Right renal cortex interstitium (tissue), 3 donors: ENCODE data around the gene S100A12. TPM values are rescaled to one million over a fixed set of nuclear protein-coding genes. Genes with fewer than 3 reads are reported as not detected.

Source experiments
- DNase-seq, 3 donors: peaks; one replicate each; pipeline ENCODE4 v3.0.0-alpha.2; 2013; ENCODE audit warnings: low read depth in 3 of 3, low spot score in 2 of 3
- polyA plus RNA-seq, 3 donors: library from polyadenylated mRNA; unstranded; fragments of 120-200 nt; gene quantifications; one replicate each; pipeline ENCODE4 v1.2.1, GENCODE V29; 2013; ENCODE audit not compliant: insufficient read length in 3 of 3

S100A12 gene
- polyA plus RNA-seq, 3 donors, result 0.64 to 3.9 (median 1.8) TPM

DNA sequence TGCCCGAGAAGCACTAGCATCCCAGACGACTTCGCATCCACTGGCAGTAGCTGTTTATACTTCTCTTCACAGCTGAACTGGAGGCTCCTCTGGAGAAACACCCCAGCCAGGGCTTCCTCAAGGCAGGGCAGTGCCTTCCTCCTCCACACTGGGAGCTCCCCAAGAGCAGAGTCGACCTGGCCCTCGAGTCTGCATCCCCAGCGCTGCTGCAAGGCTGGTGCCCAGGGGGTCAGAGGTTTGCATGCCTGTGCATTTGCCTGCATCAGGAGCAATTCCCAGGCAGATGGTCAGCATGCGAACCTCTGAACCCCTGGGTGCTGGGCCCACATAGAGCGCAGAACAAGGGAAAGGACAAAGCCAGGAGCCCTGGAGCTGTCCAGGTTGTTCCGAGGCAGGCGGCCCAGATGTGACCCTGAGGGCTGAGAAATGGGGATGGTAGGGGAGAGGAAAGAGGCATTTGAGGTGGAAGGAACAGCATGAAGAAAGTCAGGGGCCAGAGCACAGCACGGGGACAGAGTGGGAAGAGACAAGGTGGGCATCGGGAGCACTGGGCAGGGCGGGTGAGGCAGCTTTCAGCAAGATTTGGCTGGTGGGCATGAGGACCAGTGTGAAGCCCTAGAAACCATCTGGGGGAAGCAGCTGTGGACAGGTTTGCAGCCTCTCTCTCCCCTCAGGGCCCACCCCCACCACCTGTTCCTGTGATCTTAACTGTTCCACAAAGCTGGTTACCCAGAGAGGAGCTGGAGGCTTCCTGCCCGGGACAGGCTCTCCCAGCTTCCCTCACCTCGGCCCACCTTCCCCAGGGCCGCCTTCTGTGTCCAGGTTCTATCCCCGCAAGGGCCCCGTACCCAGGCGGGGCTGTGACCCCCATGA, 21.9 kb upstream of the S100A12 start:
- DNase-seq, result no peak

DNA sequence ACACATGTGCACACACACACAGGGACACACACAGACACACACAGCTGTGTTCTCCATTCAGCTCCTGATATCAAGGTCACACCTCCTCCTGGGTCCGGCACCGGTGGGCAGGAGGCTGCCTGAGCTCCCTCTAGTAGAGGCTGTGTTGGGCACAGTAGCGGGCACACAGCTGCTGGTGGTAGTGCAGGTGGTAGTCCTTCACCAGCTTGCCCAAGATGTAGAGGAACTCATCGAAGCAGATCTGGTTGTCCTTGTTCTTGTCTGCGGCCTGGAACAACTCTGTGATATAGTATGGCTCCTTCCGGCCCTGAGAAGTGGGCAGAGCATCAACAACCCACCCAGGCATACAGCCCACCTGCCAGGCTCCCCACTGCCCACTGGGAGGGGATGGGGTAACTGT, 21.0 kb upstream of the S100A12 start:
- no peak for DNase-seq

DNA sequence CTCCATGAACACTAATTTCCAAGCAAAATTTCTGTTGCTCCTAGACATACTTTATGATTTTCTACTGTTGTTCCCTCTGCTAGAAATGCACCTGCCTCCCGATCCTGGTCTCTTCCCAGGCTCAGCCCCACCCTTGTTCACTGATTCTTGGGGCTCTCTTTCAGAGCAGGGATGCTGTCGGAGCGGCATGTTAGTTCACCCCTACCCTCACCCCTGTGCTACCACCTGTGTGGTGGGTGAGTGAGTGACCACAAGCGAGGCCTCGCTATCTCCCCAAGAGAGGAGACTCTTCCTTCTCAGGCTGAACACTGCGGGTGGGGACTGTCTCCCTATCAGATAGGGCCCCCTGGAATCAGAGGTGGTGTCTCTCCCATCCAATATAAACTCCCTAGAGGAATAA, 20.4 kb upstream of the S100A12 start:
- DNase-seq, result no peak

DNA sequence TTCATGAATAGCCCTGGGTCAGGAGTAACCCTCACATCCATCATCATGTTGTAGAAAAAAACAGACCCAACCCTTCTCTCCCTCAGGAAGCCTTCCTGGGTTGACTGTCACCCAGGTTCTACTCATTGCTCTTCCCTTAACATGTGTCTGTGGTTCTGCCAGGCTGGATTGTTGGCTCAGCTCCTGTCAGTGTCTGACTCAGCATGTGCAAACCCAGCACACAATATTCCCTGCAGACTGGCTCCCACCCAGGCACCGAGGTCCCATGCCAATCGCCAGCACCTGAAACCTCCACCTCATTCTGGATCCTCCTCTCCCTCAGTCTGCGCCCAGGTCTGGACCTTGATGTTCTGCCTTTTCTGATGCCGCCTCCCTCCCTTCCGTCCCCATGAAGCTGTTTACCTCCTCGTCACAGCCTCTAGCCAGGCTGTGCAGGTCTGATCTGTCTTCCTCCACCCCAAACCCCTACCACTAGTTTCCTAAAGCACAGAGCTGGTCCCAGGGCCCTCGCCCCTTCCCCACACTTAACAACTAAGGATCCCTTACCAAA, 19.8 kb upstream of the S100A12 start:
- no peak for DNase-seq

DNA sequence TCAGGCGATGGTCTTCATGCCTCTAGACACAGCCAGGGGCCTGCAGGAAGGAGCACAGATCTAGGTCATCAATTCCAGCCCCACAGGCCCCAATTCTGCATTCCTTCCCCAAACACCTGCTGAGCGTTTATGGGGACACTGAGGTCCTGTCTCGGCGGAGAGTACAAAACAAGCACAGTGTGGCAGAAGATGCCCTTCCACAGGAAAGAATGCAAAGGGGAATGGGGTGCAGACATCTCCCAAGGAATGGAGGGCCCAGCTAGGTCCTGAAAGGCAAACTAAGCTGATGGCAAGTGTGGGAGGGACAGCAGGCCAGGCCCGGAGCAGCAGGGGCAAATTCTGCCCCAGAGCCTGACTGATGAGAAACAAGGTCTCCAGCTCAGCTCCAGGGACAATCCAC, 19.0 kb upstream of the S100A12 start:
- no peak for DNase-seq

DNA sequence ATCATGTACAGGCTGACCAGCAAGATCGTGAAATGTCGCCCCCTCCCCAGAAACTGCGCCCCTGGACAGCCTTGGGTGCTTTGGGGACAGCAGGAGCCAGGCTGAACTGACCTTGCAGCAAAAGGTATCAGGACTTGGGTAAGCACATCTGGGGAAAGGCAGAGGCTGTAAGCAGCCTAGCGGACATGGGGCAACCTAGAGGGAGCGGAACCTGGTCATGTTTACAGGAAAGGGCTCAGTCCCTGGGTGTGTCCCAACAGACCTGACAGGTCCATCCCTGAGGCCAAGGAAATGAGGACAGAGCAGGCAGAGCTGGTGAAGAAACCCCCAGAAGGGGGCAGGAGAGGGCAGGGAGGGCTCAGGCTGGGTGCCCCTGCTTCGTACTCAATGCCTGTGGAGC, 18.5 kb upstream of the S100A12 start:
- no peak for DNase-seq

DNA sequence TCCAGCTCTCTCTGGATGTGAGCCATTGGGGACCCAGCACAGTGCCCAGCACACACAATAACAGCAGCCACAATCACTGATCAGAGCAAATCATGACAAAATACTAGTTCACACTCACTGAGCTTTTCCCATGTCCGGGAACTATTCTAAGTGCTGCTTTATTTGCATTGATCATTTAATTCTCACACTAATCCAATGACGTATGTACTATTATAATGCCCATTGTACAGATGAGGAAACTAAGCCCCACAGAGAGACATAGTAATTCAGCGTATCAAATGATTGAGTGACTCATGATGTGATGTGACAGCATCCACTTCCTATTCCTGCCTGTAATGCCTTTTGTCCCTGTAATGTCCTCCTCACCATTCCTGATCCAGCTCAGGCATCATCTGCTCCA, 17.4 kb upstream of the S100A12 start:
- DNase-seq, result no peak

DNA sequence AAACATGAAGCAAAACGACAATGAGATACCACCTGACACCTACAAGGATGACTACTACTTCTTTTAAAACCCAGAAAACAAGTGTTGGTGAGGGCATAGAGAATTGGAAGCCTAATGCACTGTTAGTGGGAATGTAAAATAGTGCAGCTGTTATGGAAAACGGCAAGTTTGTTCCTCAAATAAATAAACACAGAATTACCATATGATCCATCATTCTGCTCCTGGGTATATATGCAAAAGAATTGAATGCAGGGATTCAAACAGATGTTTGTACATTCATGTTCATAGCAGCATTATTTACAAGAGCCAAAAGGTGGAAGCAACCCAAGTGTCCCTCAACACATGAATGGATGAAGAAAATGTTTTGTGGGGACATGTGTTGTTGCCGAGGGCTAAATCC, 16.8 kb upstream of the S100A12 start:
- no peak for DNase-seq

DNA sequence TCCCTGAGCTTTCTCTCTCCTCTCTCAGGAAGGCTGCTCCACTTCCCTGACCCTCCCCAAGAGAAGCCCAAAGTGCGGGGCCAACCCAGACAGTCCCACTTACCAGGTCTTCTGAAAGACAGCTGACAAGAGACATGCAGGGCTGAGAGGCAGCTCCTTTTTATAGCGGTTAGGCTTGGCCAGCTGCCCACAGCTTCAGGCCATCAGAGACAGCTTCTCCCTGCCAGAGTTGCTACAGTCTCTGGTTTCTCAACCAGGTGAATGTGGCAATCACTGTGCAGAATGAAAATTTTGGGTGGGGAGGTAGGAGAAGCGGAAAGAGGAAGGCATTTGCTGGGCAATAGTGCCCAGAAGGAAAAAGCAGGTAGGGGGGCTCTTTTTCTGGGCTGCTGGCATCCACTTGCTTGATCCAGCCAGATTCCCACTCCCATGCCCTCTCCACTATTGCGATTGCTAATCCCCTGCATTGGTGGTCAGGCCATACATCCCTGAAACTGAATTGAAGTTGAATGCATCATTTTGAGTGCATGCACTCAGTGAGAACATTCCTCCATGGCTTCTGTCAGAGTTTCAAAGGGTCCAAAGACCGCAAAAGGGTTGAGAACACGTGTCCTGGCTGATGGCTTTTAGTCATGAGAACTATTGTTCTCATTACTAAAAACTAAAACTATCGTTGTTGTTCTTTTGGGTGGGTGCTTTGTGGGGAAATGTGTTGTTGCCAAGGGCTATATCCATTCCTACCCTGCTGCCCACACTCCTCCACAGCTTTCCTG, 15.7 kb upstream of the S100A12 start, which contains the start of gene S100A8:
TSS of gene S100A8 (minus strand) at position 136 of the 773 bp plus-strand sequence. CDS start 538 bp downstream, outside the sequence.
- DNase-seq, result no peak

DNA sequence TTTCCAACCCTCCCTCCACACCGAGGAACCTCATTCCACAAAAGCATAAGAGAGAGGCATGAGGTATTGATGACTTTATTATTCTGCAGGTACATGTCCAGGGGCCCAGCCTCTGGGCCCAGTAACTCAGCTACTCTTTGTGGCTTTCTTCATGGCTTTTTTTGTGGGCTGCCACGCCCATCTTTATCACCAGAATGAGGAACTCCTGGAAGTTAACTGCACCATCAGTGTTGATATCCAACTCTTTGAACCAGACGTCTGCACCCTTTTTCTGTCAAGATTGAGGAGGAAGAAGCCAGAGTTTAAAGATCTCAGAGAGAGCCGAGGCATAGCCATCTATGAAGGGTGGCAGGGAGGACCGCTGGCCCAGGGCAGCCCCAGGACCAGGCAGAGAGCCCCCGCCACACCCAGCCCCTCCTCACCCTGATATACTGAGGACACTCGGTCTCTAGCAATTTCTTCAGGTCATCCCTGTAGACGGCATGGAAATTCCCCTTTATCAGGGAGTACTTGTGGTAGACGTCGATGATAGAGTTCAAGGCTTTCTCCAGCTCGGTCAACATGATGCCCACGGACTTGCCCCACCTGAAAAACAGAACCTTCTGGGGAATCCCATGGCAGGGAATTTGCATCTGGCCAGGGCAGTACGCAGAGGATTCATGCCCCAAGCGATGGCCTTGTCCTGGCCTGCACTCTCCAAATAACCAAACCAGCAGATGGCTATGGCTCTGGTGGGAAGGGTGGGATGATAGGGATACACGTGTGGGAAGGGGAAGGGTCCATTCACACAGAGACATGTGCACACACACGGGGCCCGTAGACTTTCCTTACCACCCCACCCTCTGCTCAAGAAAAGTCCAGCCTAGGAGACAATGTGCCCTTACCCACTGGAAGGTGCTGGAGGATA, 14.8 kb upstream of the S100A12 start:
- DNase-seq, result no peak

DNA sequence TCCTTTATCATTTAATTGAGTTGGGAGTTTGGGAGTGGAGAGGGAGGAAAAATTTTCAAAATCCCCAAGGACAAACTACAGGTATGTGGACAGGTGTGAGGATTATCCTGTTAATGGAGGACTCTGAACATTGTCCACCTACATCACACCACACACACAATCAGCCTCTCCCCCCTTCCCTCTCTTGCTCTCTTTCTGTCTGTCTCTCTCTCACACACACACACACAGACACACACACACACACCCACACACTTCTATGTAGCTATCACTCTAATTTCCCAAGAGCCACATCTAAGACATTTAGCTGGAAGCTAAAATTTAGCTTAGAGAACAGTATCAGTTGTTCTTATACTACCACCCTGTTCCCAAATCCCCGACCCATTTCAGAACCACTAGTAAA, 14.0 kb upstream of the S100A12 start:
- DNase-seq, result no peak

DNA sequence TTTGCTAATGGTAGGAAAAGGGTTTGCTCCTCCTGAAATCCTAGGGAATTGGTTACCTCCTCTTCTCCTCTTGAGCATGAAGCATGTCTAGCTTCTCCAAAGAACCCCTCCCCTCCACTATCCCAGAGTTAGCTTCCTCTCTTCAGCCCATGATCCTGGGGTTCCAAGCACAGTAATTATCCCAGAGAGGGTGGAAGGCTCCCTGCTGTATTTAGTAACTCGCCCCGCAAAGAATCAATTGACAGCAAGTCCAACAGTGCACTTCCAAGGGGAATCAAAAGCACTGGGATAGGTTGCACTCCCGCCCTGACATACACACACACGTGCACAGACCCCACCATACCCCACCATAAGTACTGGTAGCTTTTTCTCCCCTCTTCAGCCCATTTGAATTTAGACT, 12.4 kb upstream of the S100A12 start:
- DNase-seq, result no peak

DNA sequence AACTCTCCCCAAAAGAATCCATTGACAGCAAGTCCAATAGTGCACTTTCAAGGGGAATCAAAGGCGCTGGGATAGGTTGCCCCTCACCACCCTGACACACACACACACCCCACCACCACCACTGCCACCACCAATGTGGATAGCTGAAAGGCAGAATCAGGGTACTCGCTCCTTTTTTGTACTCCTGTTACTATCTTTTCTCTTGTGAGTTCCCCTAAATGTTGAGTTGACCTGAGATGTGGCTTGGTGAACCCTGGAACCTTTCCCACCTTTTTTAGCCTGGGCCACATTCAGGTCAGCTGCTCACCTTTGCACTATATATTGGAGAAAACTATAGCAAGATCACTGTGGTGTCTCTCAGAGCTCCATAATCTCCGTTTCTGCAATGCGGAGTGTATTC, 11.6 kb upstream of the S100A12 start:
- DNase-seq, result no peak

DNA sequence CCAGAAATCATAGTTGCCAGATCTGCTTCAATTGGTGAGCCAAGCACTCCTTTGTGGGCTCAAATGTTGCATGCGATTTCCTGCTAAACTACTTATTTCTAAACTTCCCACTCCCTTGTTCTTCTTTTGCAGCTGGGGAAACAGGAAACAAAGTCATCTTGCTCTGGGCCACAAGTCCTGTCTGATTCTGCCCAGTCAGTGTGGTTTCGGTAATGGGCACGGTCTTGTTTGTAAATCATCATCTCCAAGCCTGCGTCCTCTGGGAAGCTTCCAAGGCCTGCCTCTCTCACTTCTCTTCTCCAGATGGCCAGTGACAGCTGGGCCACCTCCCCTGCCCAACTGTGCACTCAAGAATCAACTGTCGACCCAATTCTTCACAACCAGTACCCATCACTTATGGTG, 11.1 kb upstream of the S100A12 start:
- no peak for DNase-seq

DNA sequence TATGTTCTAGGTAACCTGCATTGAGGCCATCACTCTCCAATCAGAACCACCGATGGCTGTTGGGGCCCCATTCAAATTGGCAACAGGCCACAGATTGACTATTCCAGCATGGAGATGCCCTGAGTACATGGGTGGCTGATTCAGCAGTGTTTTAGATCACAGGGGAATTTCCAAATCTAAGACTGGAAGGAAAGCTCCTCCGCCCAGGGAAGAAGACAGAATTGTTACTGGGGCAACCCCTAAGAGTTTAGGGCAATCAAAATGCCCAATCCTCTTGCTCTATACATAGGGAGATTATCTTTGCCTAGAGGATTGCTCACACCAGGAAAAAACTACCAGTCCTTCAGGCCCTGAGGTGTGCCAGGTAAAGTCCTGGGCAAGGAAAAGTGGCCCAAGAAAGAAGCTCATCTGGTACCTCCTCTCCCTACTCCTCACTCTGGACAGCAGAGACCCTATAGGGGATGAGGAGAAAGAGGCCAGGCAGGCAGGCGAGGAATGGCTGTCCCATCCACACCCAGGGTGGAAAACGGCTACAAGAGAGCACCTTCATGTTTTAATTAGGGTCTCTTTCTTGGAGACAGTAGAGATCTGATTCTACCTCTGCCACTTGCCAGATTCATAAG, 9.6 kb upstream of the S100A12 start:
- DNase-seq, result no peak

DNA sequence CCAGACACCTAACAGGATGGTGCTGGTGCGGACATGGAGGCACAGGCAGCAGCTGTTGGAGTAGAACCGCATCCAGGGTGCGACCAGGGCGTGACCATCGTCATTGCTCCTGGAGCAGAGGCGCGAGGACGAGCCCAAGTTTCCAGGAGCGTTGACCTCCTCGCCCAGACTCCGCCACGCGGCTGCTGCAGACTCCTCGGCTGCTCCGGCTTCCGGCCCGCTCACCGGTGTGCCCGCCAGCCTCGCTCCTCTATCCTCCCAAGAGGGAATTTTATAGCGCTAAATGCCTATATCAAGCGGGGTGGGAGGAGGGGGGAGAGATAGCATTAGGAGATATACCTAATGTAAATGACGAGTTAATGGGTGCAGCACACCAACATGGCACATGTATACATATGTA, 5.3 kb upstream of the S100A12 start:
- DNase-seq, result no peak

DNA sequence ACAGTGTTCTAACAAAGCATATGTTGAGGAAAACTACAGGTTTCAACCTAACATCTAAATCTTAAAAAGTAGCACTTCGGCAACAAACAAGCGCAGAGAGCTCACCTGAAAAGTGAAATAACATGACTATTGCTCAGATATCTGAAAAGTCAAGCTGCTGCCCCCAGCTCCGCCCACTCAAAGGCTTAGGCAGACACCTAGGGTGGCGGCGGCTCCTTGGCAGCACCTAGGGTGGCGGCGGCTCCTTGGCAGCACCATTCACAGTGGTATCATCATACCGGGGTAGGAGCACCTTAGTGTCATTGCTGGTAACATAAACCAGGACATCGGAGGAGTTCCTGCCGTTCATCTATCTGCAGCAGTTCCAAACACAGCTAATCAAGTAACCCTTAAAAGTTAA, 4.2 kb upstream of the S100A12 start:
- no peak for DNase-seq

DNA sequence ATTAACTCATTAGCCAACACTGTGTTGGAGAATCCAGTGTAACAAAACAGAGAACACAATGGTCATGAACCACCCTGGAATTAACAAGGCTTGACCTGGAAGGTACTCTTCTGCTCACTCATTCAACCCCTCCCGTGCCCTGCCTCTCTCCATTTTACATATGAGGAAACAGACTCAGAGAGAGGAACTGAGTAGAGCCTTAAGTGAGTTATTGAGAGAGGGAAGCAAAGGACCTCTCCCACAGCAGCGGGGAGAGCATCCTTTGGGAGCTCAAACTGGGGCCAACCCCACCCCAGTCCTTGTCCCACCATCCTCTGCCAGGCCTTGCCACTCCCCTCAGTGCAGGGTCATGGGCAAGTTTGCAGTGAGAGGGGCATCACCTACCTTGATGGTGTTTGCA, 1.4 kb downstream of the S100A12 start:
- DNase-seq, result no peak

DNA sequence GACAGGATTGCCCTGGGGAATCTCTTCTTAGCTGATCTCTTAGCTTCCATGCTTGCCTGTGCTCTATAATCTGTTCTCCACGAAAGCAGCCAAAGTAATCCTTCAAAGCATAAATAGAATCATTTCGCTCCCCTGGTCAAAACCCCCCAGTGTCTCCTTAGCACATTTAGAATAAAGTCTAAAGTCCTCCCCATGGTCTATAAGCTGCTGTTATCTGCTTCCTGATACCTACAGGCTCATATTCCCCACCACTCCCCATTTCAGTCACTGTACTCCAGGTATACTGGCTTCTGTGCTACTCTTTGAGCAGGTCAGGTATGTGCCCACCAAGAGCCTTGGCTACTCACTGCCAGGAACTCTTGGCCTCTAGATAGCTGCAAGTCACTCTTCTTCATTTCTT, 2.9 kb downstream of the S100A12 start:
- DNase-seq, result no peak

DNA sequence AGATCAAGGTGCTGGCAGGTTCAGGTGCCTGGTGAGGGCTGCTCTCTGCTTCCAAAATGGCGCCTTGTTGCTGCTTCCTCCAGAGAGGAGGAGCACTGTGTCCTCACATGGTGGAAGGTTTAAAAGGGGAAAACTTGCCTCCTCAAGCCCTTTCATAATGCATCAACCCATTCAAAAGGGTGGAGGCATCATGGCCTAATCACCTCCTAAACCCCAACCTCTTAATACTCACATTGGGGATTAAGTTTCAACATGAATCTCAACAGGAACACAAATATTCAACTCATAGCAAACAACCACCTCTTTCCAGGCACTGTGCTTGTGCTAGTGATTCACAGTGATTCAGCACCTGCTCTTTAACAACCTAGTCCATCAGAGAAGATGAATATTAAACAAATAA, 4.2 kb downstream of the S100A12 start:
- DNase-seq, result no peak
